Muscle of back (tissue), 11 donors: ENCODE data around the gene TTC17. TPM values are rescaled to one million over a fixed set of nuclear protein-coding genes. Genes with fewer than 3 reads are reported as not detected.
"Not testable (repeated sequence)": the region's sequence is repeated elsewhere in the genome, so short reads cannot be mapped to it uniquely, and the experiment has no call there.

Experiments used
- DNase-seq, 3 donors: peaks; one replicate each; pipeline versions ENCODE4 v3.0.0 to v3.0.0-alpha.2; 2013
- polyA plus RNA-seq, 10 donors: library from polyadenylated mRNA; unstranded; fragments of 120-200 nt; gene quantifications; one replicate each; pipeline ENCODE4 v1.2.1, GENCODE V29; 2013; ENCODE audit not compliant: insufficient read length in 10 of 10

Gene TTC17
- polyA plus RNA-seq, 10 donors: 46.1 to 104 (median 60.9) TPM

GRCh38 chr11:43377389-43377788 lies 18.7 kb downstream of the TTC17 start:
- no peak for DNase-seq

DNA sequence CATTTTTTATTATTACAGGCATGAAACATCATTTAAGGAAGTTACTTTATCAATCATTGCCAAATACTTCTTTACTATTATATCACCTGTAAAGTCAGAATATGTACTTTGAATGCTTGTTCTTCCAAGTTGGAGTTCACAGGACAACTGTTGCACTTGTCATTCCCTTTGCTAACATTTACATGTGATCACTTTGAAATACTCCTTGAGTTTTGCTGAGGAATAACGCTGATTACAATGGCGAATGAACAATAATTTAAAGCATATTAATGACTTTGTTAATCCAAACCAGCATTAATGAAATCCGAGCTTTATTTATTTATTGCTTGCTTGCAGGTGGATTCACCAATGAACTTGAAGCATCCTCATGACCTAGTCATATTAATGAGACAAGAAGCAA lies 20.2 kb downstream of the TTC17 start:
- no peak for DNase-seq

DNA sequence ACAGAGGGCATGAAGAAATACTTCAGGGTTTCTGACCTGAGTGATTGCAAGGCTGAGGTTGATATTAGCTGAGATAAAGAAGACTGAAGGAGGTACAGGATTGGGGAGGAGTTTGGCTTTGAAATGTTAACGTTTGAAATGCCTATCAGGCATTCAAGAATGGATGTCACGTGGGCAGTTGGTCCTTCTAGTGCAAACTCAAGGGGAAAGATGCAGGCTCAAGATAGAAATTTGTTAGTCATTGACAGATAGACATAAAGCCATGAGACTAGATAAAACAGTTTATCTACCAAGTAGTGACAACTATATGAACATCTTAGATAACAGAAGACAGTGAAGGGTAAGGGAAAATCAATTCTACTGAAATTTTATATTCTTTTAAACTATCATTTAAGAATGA lies 23.1 kb downstream of the TTC17 start:
- DNase-seq: no peak

- no peak for DNase-seq
Observed at GRCh38 chr11:43382614-43383013, 23.9 kb downstream of the TTC17 start.

DNA sequence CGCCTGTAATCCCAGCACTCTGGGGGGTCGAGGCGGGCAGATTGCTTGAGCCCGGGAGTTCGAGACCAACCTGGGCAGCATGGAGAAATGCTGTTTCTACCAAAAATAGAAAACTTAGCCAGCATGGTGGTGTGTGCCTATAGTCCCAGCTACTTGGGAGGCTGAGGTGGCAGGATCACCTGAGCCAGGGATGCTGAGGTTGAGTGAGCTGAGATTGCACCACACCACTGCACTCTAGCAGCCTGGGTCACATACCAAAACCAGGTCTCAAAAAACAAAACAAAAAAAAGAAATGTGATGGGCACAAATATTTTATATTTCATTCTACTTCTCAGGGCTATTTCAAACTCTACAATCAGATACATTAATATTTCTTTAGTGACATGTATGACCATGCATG lies 25.7 kb downstream of the TTC17 start:
- DNase-seq: no peak

DNA sequence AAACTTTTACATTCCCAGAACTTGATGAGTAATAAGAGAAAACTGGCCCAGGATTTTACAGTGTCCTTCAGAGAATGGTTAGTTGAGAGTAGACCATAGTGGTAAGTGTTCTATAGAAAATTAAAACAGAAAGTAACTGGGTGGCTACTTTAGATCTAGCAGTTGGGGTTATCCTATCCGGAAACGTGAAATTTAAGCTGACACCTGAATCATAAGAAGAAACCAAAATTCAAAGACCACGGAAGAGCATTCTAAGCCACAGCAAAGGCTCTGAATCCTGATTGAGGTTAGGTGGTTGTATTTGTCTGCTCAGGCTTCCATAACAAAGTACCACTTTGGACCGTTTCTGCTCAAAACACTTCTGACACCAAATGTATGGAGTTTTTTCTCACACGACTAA lies 34.0 kb downstream of the TTC17 start:
- no peak for DNase-seq

DNA sequence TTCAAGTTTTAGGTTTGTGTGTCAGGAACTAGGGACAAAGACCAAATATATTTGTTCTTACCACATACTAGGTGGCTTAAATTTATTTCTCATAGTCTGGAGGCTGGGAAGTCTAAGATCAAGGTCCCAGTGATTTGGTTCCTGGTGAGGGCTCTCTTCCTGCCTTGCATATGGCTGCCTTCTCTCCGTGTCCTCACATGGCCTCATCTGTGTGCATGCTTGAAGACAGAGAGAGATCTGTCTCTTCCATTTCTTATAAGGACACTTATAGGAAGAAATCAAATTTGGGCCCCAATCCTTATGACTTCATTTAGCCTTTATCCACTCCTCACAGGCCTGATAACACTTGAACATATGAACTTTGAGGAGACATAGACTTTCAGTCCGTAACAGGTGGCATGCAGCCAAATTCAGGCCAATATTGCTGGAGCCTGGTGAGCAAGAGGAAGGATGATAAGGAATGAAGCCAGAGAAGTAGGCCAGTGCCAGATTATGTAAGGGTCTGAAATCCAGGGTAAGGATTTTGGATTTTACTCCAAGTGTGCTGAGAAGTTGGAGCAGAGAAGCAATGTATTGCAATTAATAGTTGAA lies 35.1 kb downstream of the TTC17 start:
- no peak for DNase-seq

DNA sequence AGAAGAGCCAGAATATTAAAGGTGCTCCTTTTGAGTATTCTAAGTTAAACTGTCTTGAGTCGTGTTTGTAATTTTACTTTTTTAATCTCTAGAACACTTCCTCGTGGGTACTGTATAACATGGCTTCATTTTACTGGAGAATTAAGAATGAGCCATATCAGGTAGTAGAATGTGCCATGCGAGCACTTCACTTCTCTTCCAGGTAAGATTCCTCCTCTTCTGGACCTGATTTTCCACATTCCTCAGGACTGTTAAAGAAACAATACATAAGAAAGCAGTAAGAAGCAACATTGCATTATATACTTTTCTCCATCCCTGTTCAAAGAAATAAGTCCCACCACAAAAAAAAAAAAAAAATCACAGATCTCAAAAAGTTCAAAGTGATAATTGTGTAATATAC lies 37.9 kb downstream of the TTC17 start:
- DNase-seq: no peak

DNA sequence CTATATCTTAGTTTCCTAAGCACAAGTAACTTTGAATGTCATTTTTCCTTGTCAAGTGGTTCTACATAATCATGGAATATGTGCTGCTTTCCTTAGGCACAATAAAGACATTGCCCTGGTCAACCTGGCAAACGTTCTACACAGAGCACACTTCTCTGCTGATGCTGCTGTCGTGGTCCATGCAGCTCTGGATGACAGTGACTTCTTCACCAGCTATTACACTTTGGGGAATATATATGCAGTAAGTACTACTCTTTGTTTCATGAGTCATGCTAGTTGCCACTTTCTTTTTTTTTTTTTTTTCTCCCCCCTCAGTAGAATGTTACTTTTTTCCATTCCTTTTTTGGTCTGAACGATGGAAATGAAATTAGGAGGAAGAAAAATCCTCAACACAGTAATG lies 38.5 kb downstream of the TTC17 start:
- no peak for DNase-seq

DNA sequence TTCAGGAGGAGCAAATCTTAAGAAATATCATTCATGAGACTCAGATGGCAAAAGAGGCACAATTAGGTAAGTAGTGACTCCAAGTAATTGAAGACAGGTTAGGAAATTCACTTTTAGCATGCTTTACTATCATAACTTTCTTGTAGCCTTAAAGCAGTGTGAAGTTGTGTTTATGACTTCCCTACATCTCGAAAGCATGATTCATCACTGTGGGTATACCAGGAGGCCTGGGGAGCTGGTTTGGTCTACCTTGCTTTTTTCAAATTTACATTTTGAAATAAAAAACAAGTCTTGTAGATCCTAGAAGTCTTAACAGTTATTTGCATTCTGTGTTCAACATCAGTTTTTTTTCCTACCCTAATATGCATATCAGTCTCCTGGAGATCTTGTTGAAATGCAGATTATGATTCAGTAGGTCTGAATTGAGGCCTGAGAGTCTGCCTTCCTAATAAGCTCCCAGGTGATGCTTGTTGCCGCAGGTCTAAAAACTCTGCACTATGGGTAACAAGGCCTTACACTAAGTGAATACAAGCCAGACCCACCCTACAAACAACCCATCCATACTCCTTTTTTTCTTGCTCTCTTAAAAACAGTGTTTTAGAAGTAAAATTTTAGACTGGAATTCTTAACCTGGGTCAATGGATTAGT lies 41.4 kb downstream of the TTC17 start:
- no peak for DNase-seq

DNA sequence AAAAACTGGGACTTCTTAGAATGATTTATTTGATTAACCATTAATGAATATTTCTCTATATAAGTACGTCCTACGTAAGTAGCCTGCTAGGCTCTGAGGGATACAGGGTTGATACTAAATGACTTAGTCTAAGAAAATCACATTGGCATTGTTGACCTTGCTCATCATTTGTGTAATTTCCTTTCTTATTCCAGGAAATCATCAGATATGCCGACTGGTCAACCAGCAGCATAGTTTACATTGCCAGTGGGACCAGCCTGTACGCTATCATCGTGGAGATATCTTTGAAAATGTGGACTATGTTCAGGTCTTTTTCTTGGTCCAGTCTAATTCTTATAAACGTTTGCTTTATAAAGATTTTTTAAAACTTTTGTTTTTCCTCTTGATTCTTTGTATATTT lies 42.5 kb downstream of the TTC17 start:
- DNase-seq: no peak

DNA sequence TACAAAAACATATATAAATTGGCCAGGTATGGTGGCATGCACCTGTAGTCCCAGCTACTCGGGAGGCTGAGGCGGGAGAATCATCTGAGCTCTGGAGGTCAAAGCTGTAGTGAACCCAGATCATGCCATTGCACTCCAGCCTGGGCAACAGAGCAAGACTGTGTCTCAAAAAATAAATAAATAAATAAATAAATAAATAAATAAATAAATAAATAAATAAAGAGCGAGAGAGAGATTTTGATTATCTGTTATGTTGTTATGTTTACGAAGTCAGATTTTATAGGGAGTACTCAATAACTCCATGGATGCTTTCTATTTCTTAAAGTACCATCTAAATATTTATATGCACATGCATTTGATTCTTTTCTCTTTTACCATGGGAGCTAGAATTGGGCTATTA lies 43.1 kb downstream of the TTC17 start:
- not testable (repeated sequence) for DNase-seq

DNA sequence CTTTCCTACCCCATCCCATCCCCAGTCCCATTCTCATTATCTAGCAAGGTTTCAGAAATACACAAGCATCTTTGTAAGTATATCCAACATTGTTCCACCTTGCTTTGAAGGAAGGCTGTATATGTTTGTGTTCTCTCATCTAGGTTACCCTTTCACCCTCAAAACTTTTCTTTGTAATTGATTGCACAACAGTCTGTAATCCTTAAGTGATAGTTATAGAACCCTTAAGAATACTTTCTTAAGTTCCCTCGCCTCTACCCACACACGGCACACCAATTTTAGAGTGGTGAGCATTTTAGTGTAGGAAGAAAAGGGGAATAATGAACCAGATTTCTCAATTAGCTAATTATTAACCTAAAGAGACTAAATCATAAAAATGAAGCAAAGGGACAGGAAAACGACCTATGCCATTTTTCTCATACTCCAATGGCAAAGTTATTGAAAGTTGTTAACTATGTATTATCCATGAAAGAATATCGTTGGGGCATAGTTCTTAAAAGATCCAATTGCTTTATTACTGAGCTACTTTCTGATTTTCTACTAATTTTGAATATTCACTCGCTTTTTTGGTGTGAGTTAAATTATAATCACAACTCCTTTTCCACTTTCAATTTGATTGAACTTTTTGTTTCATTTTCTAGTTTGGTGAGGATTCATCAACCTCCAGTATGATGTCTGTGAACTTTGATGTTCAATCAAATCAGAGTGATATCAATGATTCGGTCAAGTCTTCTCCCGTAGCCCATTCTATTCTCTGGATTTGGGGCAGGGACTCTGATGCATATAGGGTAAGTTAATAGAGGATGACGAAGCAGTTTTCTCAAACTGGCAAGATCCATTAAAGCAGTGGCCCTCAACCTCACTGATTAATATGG lies 44.9 kb downstream of the TTC17 start:
- DNase-seq: no peak

- DNase-seq: no peak
Observed at GRCh38 chr11:43404406-43404805, 45.7 kb downstream of the TTC17 start.

DNA sequence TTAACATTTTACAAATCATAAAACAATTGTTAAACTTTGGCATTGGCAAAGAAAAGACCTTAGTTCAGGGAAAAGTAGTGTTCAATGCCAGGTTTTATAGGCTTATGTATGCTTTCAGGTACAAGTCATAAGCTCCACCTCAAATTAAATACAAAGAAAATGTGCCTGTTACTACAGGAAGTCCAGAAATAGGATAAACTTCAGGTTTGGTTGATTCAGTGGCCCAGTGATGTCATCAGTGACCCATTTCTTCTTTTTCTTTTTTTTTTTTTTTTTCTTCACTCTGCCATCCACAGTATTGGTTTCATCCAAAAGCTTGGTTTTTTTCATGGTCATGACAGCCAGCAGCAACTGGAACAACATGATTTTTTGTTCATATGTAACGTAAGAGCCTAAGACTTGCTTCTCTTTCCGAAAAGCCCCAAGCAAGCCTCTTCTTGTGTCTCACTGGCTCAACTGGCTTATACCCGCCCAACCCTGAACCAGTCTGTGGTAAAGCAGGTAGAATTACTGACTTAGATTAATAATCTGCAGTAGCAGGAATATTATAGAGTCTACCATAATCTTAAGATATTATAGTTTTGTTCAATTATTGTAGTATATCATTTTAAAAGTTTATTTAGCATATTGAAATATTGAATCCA lies 46.2 kb downstream of the TTC17 start:
- no peak for DNase-seq

DNA sequence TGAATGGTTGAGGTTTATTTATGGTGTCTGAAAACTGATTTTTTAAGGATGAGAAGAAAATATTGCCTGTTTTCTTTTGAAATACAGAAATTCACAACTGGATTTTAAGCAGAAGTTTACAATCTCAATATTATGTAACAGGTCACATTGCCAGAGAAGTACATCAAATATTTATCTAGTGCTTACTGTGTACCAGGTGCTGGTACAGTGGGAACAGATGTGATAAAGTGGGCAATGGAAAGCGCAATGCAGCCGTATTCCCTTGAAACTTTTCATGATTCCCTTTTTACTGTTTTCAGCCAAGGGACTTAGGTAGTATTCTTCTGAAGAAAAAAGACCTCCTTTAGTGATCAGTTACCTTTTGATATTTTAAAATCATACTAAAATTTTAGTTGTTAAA lies 49.6 kb downstream of the TTC17 start:
- DNase-seq: no peak

GRCh38 chr11:43410394-43410793 lies 51.7 kb downstream of the TTC17 start:
- no peak for DNase-seq

GRCh38 chr11:43418197-43418596 lies 59.5 kb downstream of the TTC17 start:
- no peak for DNase-seq

GRCh38 chr11:43419460-43419859 lies 60.7 kb downstream of the TTC17 start:
- peak; percentile 24 to 56 (median 30) for DNase-seq

DNA sequence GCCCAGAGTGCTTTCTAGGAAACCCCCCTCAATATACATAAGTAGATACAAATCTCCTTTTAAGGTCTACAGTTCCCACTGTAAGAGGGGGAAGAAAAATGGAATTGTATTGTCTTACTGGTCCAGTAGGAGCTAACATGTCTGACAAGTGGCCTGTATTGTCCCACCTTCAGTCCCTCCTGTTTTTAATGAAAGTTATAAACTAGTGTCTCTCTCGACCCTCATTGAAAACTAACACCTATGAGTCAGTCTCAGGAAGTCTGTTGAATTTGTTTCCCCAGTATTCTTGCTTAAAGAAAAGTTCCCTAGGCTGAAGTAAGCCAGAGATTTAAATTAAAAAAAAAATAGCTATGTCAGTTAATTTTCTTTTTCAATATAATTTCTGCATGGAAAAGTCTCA lies 69.3 kb downstream of the TTC17 start:
- DNase-seq: no peak

DNA sequence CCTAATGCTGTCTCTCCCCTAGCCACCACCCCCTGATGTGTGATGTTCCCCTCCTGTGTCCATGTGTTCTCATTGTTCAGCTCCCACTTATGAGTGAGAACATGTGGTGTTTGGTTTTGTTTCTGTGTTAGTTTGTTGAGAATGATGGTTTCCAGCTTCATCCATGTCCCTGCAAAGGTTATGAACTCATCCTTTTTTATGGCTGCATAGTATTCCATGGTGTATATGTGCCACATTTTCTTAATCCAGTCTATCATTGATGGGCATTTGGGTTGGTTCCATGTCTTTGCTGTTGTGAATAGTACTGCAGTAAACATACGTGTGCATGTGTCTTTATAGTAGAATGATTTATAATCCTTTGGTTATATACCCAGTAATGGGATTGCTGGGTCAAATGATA lies 72.2 kb downstream of the TTC17 start:
- DNase-seq: not testable (repeated sequence)

- no peak for DNase-seq
Observed at GRCh38 chr11:43434893-43435292, 76.2 kb downstream of the TTC17 start.

DNA sequence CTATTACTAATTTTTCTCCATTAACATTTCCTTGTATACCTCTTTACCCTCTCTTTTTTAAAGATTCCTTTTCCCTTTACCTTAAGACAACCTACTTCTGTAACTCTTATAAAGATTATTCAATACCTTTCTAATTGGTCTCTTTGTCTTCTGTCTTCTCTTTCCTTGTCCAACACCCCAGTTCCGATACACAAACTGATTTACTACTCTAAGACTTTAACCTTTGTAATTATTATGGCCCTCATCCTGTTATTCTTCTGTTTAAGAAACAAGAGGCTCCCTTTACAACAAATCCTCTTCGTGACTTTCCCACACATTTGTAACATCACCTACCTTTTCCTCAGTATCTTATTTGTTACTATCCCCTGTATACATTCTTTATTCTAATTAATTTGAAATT lies 81.8 kb downstream of the TTC17 start:
- no peak for DNase-seq
